HEK293 (cell line): ENCODE results near the gene ZACN.

Experiments used
- CTCF ChIA-PET: fragments of 350-600 bp; formaldehyde crosslinking; extraction: SDS; loops from one replicate; lab custom pipeline; 2021; ENCODE audit warnings: antibody characterized with exemption; lab: Yijun Ruan, JAX
- POLR2A ChIA-PET: fragments of 300-600 bp; formaldehyde crosslinking; extraction: SDS; loops from one replicate; lab custom pipeline; 2020; ENCODE audit warnings: antibody characterized with exemption, inconsistent platforms; lab: Yijun Ruan, JAX
- H3K27ac ChIP-seq: fragments of 200-500 bp; sonication (Bioruptor generic); 2 replicates; pipeline ENCODE4 v1.5.1; 2014; ENCODE audit warnings: low read depth, low read length, control low read depth, inconsistent platforms; ENCODE audit errors: extremely low read depth
- H3K36me3 ChIP-seq, 2 experiments: fragments of 200-500 bp in 1 of 2; sonication (Bioruptor generic) in 1 of 2; 1 replicate in 1 of 2; 2 replicates in 1 of 2; pipeline ENCODE4 v1.5.1; 2014 to 2017; ENCODE audit warnings: inconsistent platforms in 2 of 2, low read length in 2 of 2; ENCODE audit not compliant: control insufficient read depth in 2 of 2, insufficient read depth in 1 of 2
- H3K4me1 ChIP-seq: fragments of 200-500 bp; sonication (Bioruptor generic); 2 replicates; pipeline ENCODE4 v1.5.1; 2014; ENCODE audit warnings: mild to moderate bottlenecking, low read length, inconsistent platforms; ENCODE audit not compliant: control insufficient read depth, insufficient read depth
- H3K4me3 ChIP-seq: 2 replicates; pipeline ENCODE4 v1.5.1; 2011; ENCODE audit warnings: low read depth, mild to moderate bottlenecking, control low read depth, low read length, moderate library complexity
- H3K9me3 ChIP-seq: fragments of 200-500 bp; sonication (Bioruptor generic); 2 replicates; pipeline ENCODE4 v1.5.1; 2014; ENCODE audit warnings: low read depth, low read length, inconsistent platforms; ENCODE audit not compliant: control insufficient read depth, insufficient read depth
- KLF16 ChIP-seq: fragments of 450-650 bp; formaldehyde crosslinking; IDR thresholded peaks from 2 replicates; pipeline ENCODE4 v1.5.1; 2017; ENCODE audit warnings: missing biosample characterization, missing genetic modification characterization
- MZF1 ChIP-seq: fragments of 450-650 bp; formaldehyde crosslinking; IDR thresholded peaks from 2 replicates; pipeline ENCODE4 v1.5.1; 2017; ENCODE audit warnings: missing biosample characterization, missing genetic modification characterization, borderline replicate concordance
- PRDM1 ChIP-seq: fragments of 450-650 bp; formaldehyde crosslinking; IDR thresholded peaks from 2 replicates; pipeline ENCODE4; 2016; ENCODE audit warnings: missing biosample characterization, missing genetic modification characterization
- TRIM28 ChIP-seq: IDR thresholded peaks from 2 replicates; pipeline ENCODE4 v1.6.1; 2011; ENCODE audit warnings: low read length, control low read depth, borderline replicate concordance
- ZFP41 ChIP-seq: fragments of 450-650 bp; formaldehyde crosslinking; IDR thresholded peaks from 2 replicates; pipeline ENCODE4 v1.5.1; 2016; ENCODE audit warnings: missing biosample characterization, missing genetic modification characterization, borderline replicate concordance
- ZFP69B ChIP-seq: fragments of 450-650 bp; formaldehyde crosslinking; IDR thresholded peaks from 2 replicates; pipeline ENCODE4 v1.5.1; 2016; ENCODE audit warnings: missing biosample characterization, missing genetic modification characterization
- ZNF138 ChIP-seq: fragments of 450-650 bp; formaldehyde crosslinking; IDR thresholded peaks from 2 replicates; pipeline ENCODE4 v1.5.1; 2016; ENCODE audit warnings: missing biosample characterization, missing genetic modification characterization, borderline replicate concordance
- ZNF146 ChIP-seq: fragments of 450-650 bp; formaldehyde crosslinking; IDR thresholded peaks from 2 replicates; pipeline ENCODE4 v1.5.1; 2016; ENCODE audit warnings: missing biosample characterization, missing genetic modification characterization
- ZNF223 ChIP-seq: fragments of 450-650 bp; formaldehyde crosslinking; IDR thresholded peaks from 2 replicates; pipeline ENCODE4 v1.5.1; 2016; ENCODE audit warnings: missing biosample characterization, missing genetic modification characterization
- ZNF354C ChIP-seq: fragments of 450-650 bp; formaldehyde crosslinking; IDR thresholded peaks from 2 replicates; pipeline ENCODE4 v1.5.1; 2016; ENCODE audit warnings: missing biosample characterization, missing genetic modification characterization, low read depth, borderline replicate concordance
- ZNF391 ChIP-seq: fragments of 450-650 bp; formaldehyde crosslinking; IDR thresholded peaks from 2 replicates; pipeline ENCODE4 v1.5.1; 2016; ENCODE audit warnings: low read depth, missing biosample characterization, missing genetic modification characterization, borderline replicate concordance
- ZNF501 ChIP-seq: fragments of 450-650 bp; formaldehyde crosslinking; IDR thresholded peaks from 2 replicates; pipeline ENCODE4 v1.5.1; 2016; ENCODE audit warnings: missing biosample characterization, missing genetic modification characterization
- ZNF558 ChIP-seq: fragments of 450-650 bp; formaldehyde crosslinking; IDR thresholded peaks from 2 replicates; pipeline ENCODE4 v1.5.1; 2016; ENCODE audit warnings: missing biosample characterization, missing genetic modification characterization
- ZNF670 ChIP-seq: fragments of 450-650 bp; formaldehyde crosslinking; IDR thresholded peaks from 2 replicates; pipeline ENCODE4 v1.5.1; 2016; ENCODE audit warnings: missing biosample characterization, missing genetic modification characterization, low read depth
- TF ChIP-seq, protein P1 (sequence below): fragments of 450-650 bp; formaldehyde crosslinking; IDR thresholded peaks from 2 replicates; pipeline ENCODE4 v1.5.1; 2016; ENCODE audit warnings: missing biosample characterization, missing genetic modification characterization
- TF ChIP-seq, protein P2 (sequence below): fragments of 450-650 bp; formaldehyde crosslinking; IDR thresholded peaks from 2 replicates; pipeline ENCODE4 v1.5.1; 2017; ENCODE audit warnings: missing biosample characterization, missing genetic modification characterization
- TF ChIP-seq, protein P3 (sequence below): fragments of 450-650 bp; formaldehyde crosslinking; IDR thresholded peaks from 2 replicates; pipeline ENCODE4 v1.5.1; 2016; ENCODE audit warnings: missing biosample characterization, missing genetic modification characterization

Gene ZACN

DNA sequence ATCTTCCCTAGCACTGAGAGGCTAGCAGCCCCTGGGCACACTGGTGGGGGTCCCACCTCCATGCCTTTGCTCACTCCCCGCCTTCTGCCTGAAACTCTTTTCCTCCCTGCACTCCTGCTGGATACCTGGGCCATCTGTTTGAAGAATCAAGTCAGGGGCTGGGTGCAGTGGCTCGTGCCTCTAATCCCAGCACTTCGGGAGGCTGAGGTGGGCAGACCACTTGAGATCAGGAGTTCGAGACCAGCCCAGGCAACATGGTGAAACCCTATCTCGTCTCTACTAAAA lies 46.4 kb downstream of the ZACN start:
- Histone ChIP-seq H3K27ac (no peak overlapping the region), H3K4me3 (no peak overlapping the region)
- CTCF ChIA-PET: interaction anchor here (0.6 to 11.8 kb wide), 18 partner anchors 8 to 432 kb away, joined by 3 to 191 read pairs (median 4); partner anchors contain the start of genes FOXJ1 and UBALD2
- TF ChIP-seq TRIM28: no peak
- no peak for TF ChIP-seq ZNF391
- TF ChIP-seq KLF16 (tag by site-specific recombination): no peak
- no peak for TF ChIP-seq ZNF670 (tag by site-specific recombination)
- TF ChIP-seq, all 188 proteins: peak for 0
- Histone ChIP-seq H3K36me3 (no peaks in the 10 kb centered on the region), H3K9me3 (no peaks in the 10 kb centered on the region), H3K4me1 (no peaks in the 10 kb centered on the region)
- POLR2A ChIA-PET: interaction anchor here (0.5 to 0.6 kb wide), 2 partner anchors 16 to 66 kb away, joined by 4 to 6 read pairs; no protein-coding TSS in a partner anchor

DNA sequence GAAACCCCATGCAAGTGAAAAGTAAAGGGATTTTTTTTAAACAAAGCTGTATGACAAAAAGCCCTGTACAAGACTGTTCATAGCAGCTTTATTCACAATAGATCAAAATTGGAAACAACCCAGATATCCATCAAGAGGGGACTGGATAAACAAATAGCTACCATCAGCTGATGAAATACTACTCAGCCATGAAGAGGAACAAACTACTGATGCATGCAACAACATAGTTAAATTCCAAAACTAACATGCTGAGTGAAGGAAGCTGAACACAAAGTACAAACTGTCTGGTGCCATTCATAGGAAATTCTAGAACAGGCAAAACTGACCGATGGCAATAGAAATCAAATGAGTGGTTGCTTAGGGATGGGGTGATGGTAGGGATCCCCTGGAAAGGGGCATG lies 46.9 kb downstream of the ZACN start:
- Histone ChIP-seq H3K36me3 (no peaks in the 10 kb centered on the region), H3K4me1 (no peaks in the 10 kb centered on the region), H3K27ac (no peak overlapping the region), H3K4me3 (no peak overlapping the region), H3K9me3 (no peaks in the 10 kb centered on the region)
- TF ChIP-seq MZF1 (tag by site-specific recombination) (peak; percentile 86; the same call in 1 of the 2 replicates), ZNF146 (peak; percentile 96), ZNF354C (tag by site-specific recombination) (no peak)
- TF ChIP-seq, protein P1, sequence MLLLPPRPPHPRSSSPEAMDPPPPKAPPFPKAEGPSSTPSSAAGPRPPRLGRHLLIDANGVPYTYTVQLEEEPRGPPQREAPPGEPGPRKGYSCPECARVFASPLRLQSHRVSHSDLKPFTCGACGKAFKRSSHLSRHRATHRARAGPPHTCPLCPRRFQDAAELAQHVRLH (tag by site-specific recombination): 0 out of 2 replicates have a peak, but pooled peaks have one; percentile 59
- CTCF ChIA-PET: interaction anchor here (0.5 to 11.8 kb wide), 17 partner anchors 8 to 258 kb away, joined by 3 to 191 read pairs (median 6); partner anchors contain the start of genes FOXJ1, SPHK1 and UBALD2
- POLR2A ChIA-PET: interaction anchor here (0.5 kb wide), 1 partner anchor 65 kb away, joined by 6 read pairs; no protein-coding TSS in a partner anchor

DNA sequence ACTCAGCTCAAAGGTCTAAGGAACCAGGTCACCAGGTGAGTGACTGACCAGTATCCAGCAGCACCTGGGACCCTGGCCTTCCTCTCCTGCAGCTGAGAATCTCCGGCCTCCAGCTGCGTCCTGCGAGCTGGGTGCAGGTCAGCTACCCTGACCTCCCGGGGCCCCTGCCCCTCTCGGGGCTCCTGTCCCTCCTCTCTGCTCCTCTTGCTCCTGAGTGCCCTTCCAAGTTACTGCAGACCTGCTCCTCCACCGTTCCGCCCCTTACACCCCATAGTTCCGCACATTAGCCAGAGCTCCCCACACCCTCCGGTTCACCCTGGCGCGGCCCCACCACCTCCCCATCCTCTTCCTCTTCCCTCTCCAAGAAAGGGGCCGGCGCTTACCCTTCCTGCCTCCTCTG lies 51.5 kb downstream of the ZACN start:
- POLR2A ChIA-PET: interaction anchor here (0.6 kb wide), 1 partner anchor 50 kb away, joined by 8 read pairs; no protein-coding TSS in a partner anchor
- TF ChIP-seq, protein P2, sequence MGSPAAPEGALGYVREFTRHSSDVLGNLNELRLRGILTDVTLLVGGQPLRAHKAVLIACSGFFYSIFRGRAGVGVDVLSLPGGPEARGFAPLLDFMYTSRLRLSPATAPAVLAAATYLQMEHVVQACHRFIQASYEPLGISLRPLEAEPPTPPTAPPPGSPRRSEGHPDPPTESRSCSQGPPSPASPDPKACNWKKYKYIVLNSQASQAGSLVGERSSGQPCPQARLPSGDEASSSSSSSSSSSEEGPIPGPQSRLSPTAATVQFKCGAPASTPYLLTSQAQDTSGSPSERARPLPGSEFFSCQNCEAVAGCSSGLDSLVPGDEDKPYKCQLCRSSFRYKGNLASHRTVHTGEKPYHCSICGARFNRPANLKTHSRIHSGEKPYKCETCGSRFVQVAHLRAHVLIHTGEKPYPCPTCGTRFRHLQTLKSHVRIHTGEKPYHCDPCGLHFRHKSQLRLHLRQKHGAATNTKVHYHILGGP (tag by site-specific recombination): no peak
- TF ChIP-seq ZNF354C (tag by site-specific recombination) (no peak), PRDM1 (no peak), ZNF558 (tag by site-specific recombination) (no peak), ZNF223 (tag by site-specific recombination) (no peak), ZNF501 (tag by site-specific recombination) (no peak), ZNF138 (no peak), ZNF146 (no peak), ZFP69B (tag by site-specific recombination) (no peak), ZFP41 (no peak)
- TF ChIP-seq, protein P3, sequence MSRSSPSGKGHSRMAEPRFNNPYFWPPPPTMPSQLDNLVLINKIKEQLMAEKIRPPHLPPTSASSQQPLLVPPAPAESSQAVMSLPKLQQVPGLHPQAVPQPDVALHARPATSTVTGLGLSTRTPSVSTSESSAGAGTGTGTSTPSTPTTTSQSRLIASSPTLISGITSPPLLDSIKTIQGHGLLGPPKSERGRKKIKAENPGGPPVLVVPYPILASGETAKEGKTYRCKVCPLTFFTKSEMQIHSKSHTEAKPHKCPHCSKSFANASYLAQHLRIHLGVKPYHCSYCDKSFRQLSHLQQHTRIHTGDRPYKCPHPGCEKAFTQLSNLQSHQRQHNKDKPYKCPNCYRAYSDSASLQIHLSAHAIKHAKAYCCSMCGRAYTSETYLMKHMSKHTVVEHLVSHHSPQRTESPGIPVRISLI: no peak
- TF ChIP-seq, all 188 proteins: peak for 0
- Histone ChIP-seq H3K9me3 (no peaks in the 10 kb centered on the region), H3K4me3 (no peak overlapping the region), H3K36me3 (no peaks in the 10 kb centered on the region), H3K4me1 (peaks cover 4% of the 10 kb centered on the region), H3K27ac (no peak overlapping the region)
- CTCF ChIA-PET: interaction anchor here (0.6 to 1.8 kb wide), 6 partner anchors 9 to 149 kb away, joined by 3 to 10 read pairs (median 4); no protein-coding TSS in a partner anchor
